EL (cell line): ENCODE data around the gene MYRF.
A peak's percentile ranks its signal among the peaks of the same experiment; 100 is the strongest.

Experiments used
- DNase-seq: peaks from one replicate; pipeline ENCODE4 v3.0.0-alpha.2; 2016

The MYRF gene

DNA sequence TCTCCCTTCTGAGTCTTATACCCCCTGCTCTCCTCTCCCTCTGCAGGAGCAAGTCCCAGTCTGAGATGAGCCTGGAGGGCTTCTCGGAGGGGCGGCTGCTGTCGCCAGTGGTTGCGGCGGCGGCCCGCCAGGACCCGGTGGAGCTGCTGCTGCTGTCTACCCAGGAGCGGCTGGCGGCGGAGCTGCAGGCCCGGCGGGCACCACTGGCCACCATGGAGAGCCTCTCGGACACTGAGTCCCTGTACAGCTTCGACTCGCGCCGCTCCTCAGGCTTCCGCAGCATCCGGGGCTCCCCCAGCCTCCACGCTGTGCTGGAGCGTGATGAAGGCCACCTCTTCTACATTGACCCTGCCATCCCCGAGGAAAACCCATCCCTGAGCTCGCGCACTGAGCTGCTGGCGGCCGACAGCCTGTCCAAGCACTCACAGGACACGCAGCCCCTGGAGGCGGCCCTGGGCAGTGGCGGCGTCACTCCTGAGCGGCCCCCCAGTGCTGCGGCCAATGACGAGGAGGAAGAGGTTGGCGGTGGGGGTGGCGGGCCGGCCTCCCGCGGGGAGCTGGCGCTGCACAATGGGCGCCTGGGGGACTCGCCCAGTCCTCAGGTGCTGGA is 8.8 kb upstream of the MYRF start:
- no peak for DNase-seq

DNA sequence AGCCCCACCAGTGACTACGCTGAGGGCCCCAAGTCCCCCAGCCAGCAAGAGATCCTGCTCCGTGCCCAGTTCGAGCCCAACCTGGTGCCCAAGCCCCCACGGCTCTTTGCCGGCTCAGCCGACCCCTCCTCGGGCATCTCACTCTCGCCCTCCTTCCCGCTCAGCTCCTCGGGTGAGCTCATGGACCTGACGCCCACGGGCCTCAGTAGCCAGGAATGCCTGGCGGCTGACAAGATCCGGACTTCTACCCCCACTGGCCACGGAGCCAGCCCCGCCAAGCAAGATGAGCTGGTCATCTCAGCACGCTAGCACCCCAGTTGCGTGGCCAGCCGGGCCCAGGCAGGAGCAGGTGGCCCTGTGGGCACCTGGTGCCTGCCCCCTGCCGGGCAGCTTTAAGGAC is 8.3 kb upstream of the MYRF start:
- DNase-seq, result no peak

DNA sequence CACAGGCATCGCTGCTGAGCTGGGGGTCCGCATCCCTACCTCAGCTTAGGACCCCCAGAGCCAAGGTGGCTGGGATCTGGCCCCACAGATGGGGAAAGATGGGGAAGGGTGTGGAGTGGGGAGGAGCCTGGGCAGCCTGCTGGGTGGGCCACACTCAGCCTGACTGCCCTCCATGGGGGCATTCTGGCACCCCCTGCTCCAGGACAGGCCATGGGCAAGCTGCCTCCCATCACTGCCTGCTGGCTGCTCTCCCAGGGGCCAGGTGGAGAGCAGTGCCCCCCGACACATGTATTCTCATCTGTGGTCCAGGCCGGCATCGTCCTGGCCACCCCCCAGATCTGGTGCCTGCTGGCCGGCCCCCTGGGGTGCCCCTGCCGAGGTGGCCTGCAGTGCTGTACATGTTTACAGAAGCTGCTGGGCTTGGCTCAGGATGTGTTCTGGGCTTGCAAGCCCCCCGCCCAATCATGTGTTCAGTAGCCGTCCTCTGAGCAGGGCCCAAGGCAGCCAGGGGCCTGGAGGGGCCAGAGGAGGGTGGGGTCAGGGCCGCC is 7.8 kb upstream of the MYRF start:
- DNase-seq, result no peak

DNA sequence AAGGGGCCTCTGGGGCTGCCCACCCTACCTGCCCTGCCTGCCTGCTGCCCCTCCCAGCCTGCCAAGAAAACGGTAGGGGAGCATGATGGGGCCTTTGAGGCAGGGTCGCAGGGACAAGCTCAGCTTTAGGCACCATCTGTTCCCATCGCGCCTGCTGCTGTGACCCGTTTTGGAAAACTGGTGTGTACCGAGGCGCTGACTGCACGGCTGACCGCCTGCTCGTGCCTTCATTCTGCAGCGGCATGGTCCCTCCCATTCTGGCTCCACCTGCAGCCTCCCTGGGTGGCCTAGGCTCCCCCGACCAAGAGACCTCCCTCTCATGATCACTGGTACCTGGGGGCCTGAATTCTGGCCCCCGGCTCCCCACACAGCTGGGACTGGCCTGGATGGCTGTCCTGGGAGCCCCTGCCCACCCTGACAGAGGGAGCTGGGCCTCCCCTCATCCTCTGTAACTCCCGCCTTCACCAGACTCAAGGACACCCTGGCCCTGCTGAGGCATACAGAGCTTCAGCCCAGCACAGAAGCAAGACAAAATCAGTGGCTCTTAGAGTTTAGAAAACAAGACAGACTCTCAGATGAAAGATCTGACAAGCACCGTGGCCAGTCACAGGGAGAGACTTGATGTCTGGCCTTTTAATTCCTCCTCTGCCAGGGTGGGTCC is 6.5 kb upstream of the MYRF start:
- no peak for DNase-seq

DNA sequence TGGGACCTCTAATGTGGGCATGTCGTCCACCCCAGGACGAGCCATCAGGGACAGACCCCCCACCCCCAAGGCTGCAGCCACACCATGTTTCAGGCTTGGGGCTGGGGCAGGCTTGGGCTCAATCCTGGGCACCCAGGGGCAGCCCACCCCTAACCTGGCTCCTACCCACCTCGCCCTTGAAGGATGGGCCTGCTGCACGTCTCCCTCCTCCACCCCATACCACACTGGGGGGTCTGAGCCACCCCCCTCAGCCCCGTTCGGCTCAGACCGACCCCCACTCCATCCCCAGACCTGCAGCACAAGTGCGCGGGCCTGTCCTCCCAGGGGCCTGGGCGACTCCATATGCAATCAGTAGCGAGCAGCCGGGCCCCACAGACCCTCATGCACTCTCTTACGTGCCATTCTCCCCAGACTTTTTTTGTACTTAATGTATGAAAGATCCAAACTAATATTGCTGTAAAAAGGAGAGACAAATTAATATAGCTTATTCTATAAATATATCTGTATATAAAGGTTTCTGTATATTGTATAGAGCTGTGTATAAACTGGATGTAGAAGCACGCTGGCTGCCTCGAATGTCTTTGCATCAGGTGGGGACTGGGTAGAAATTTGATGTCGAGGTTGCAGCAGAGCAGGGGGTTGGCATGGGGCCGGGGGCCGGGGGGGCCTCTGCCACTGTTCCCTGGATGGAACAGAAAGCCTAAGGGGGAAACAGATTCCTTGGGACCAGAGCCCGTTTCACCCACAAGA is 5.8 kb upstream of the MYRF start:
- no peak for DNase-seq

DNA sequence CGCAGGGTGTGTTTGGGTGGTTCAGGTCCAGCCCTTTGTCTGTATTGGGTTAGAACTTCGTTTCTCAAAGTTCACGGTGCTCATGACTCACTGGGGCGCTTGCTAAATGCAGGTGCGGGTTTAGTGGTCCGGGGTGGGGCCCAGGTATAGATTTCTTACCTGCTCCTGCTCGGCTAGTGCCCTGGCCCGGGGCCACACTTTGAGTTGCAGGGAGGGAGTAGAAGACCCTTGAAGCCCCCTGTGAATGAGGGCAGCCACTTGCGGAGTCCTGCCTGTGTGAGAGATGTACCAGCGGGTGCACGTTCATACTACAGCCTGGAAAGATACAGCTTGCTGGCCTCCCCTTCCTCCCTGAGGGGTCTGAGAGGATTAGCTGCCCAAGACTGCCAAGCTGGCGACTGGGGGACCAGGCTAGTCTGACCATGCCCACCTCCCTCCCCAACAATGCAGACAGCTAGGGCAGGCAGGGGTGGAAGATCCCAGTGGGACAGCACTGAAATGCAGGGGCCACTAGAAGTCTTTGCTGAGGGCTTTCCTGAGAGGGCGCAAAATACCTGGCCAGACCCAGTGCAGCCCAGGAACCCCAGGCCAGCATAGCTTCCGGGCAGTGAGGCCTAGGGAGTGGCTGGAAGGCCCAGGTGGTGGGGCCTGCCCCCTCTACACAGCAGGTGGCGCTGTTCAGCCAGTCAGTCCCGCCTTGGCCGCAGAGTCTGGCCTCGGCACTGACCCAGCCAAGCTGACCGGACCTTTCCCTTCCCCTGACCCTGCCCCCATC is 5.1 kb upstream of the MYRF start:
- DNase-seq, result peak; percentile 65

DNA sequence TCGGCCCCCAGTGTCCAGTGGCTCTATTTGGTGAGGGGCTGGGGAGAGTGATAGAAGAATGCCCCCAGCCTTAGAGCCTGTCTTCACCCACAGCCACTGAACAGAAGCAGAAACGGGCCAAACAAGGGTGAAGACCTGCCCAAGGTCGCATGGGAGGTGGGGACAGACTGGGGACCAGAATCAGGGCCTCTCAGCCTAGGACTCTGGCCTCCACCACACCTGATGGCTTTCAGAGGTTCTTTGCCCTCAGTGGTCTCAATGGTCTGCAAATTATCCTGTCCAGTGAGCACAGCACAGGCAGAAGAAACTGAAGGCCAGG is 4.5 kb upstream of the MYRF start:
- no peak for DNase-seq

DNA sequence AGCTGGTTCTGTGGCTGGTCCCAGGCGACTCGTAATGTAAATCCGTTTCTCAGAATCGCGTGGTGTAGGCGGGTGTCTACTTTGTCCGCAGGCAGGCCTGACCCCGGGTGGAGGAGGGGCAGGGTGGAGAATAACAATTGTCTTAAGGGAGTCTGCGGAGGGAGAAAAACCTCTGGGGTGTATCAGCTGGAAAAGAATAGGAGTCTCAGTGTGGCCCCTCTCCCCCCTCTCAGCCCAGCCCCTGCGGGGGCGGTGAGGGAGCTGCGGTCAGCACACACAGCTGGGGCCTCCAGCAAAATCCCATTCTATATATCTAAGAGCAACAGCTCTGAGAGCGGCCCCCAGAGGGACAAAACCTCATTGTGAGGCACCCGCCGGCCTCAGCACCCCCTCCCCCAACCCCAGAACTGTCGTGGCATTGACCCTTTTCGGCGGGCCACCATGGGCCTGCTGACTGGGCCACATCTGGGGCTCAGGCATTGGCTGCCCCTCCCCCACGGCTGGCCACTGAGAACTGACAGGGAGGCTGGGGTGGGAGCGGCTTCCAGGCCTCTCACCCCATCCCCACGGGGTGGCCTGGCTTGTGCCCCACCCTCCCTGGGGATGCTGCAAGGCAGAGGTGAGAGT is 2.7 kb upstream of the MYRF start:
- DNase-seq, result no peak

DNA sequence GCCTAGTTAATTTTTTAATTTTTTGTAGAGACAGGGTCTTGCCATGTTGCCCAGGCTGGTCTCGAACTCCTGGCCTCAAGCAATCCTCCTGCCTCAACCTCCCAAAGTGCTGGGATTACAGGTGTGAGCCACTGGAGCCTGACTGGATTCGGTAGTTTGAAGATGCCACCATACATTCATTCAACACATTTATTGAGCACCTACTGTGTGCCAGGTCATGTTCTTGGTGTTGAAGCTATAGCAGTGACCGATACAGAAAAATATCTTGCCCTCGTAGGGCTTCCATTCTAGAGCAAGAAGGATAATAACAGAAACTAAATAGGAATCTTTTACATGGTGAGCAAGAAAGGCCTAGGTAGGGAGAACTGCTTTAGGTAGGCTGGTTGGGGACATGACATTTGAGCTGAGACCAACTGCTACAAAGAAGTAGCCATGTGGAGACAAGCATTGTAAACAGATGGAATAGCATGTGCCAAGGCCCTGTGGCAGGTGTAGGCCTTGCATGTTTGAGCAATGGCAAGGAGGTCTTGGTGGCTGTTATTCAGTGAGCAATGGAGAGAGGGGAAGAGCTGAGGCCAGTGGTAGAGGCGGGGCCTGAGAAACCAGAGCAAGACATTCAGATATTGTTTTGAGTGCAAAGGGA is 1.7 kb upstream of the MYRF start:
- no peak for DNase-seq

DNA sequence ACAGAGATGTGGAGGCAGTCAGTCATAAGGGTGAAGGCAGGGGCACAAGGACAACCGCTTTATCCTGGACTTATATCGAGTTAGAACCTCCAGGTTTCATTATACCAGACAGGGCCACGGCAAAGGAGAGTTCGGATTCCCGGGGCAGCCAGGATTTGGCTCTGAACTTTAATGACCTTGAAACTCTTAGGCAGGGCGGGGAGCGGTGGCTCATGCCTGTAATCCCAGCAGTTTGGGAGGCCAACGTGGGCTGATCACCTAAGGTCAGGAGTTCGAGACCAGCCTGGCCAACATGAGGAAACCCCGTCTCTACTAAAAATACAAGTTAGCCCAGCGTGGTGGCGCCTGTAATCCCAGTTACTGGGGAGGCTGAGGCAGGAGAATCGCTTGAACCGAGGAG is 1.1 kb upstream of the MYRF start:
- no peak for DNase-seq

DNA sequence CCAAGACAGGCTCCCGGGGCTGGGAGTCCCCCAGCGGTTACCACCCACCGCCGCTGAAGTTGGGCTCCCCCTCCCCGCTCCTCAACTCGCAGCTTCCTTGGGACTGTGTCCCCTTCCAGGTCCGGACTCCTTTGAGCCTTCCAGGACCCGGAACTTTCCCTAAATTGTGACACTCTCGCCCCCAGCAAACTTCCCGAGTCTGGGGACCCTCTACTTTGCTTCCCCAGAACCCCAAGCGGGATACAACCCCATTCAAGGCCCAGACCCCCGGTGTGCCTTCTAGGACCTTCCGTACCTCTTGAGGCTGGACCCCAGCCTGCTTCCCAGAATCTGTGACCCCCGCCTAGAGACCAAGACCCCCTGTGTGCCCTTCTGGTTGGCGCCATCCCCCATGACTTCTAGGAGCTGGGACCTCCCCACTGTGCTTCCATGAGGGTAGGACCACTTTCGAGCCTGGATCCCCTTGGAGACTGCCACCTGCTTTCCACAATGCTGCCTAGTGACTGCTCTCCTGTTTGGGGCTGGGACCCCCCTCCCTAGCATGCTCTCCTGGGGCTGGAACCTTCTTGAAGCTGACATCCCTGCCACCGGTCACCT is 587 bp downstream of the MYRF start:
- no peak for DNase-seq

DNA sequence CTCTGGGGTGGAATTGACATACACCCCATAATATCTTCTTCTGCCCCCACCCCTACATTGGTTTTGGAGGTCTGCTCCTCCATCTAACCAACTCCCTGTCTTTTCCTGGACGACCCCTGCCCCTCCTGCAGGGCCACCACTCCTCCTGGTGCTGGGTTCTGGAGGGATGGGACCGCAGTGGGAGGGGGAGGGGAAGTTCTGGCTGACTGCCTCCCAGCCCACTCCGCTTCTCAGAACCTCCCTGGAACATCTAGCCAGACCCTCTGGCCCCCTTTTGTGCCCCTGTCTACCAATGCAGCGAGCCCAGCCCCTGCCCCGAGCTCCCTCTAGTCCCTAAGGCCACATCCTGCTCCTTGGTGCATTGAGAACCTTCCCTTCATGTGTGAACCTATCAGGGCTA is 1.2 kb downstream of the MYRF start:
- DNase-seq, result no peak

DNA sequence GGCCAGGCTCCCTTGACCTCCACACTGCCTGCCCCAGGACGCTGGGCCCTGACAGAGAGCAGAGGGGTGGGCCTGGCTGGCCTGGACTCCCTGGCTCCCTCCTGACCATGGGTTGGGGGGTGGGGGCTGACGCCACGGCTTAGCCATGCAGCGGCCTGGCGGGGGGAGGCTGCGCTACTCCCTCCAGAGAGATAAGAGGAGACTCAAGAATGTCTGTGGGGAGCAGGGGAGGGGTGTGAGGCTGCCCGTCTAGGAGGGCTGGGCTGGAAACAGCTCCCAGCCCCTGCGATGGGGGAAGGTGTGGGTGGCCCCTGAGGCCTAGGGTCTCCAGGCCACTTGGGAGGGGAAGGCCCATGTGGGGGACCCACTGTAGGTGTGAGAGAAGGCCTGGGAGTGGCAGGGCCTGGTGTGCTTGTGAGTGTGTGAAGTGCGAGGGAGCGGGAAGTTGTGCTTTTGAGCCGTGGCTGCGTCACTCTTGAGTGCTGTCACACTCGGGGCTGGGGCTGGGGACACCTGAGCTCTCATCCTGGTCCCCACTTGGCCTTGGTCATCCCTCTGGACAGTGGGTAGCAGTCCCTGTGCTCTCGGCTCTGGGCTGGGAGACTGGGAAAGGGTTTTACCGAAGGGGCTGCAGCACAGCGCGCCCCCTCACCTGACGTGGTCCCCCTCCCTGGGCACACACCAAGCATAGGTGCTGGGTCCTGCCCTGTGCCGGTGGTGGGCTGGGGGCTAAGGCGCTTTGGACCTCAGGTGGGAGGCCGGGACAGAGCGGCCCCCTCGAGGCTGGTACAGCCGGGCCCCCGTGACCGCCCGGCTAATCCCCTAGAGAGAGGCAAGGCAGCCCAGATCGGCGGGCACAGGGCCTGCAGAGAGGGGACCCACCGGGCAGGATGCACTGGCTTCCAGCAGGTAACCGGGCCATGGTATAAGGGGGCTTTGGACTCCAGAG is 2.4 kb downstream of the MYRF start:
- DNase-seq, result no peak

DNA sequence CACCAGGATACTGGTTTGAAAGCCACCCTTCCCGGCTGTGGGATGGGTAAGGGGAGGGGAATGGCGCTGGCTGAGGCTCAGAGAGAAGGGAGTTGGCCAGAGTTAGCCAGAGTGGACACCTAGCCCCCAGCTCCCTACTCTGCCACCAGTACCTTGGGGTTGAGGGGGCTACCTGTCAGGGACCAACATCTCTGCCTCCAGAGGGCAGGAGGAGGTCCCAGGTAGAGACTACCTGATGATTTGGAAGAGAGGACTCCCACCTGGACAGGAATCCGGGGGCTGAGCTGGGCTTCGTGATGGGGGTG is 3.7 kb downstream of the MYRF start:
- DNase-seq, result no peak

DNA sequence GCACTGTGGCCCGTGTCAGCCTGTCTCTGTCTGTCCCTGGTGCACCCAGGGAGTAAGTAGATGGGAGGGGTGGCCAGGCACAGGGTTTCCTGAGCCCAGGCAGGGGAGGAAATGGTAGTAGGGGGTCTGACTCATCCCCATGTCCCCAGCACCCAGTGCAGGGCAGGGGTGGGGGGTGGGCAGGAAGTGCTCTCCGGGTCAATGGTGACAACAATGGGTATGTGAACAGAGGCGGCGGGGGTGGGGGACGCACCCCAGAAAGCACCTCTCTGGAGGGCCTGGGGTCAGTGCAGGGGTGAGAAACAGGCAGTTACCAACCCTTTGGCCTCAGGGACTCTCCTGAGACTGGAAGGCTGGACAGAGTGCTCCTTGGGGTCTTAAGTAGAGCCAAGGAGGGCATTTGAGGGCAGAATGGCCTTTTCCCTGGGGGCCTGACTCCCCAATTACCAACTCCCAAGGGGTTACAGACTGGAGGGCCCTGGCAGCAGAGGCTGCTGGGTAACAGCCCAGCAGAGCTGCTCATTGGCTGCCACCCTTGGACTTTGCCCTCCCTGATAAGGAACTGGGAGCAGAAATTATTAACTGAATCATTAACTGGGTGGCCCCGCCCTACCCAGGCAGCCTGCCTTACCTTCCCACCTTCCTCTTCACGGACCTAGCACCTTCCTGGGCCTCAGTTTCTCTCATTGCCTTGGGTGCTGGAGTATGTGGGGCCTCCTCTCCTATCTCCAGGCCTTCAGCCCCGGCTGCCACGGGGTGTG is 4.2 kb downstream of the MYRF start:
- DNase-seq, result peak; percentile 82

DNA sequence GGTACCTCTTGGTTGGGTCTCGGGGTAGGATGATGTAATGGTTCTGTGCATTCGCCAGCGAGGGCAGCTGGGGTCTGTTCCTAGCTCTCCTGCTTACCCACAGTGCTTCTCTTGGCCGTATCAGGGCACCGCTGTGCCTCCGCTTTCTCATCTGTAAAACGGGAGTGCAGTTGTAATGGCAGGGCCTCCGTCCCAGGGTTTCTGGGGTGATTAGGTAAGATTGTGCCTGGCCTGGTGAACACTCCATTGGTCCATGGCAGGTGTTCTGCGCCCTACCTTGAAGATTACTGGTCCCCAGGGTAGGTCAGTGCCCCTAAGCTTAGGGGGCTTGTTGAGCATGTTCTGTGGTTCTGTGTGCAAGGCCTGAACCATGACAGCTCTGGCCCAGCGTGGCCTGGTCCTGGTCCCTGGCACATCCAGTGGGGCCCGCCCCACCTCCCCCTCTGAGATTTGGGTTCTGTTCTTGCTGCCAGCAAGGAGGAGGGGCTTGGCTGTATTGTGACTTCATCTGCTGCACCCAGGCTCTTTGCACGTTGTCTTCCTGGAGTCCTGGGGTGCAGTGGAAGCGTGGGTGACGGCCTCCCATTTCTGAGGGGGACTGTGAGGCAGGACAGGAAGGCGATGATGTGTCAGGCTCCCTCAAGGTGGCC is 4.9 kb downstream of the MYRF start:
- DNase-seq, result no peak

DNA sequence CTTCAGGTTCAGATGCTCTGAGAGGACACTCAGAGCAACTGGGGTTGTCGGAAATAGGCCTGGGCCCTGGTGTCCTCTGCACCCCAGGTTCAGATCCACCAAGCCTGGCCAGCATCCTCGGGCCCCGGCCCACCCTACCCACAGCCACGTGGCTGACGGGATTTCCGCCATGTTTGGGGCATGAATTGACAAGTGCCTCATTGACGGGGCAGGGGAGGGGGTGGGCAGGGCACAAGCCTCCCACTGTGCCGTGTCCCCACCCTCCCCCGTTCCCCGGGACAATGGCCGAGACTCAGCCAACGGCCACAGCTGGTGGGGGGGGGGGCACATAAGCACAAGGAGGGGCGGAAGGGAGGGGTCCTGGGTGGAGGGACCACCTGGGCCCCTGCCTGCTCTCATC is 8.5 kb downstream of the MYRF start:
- no peak for DNase-seq

DNA sequence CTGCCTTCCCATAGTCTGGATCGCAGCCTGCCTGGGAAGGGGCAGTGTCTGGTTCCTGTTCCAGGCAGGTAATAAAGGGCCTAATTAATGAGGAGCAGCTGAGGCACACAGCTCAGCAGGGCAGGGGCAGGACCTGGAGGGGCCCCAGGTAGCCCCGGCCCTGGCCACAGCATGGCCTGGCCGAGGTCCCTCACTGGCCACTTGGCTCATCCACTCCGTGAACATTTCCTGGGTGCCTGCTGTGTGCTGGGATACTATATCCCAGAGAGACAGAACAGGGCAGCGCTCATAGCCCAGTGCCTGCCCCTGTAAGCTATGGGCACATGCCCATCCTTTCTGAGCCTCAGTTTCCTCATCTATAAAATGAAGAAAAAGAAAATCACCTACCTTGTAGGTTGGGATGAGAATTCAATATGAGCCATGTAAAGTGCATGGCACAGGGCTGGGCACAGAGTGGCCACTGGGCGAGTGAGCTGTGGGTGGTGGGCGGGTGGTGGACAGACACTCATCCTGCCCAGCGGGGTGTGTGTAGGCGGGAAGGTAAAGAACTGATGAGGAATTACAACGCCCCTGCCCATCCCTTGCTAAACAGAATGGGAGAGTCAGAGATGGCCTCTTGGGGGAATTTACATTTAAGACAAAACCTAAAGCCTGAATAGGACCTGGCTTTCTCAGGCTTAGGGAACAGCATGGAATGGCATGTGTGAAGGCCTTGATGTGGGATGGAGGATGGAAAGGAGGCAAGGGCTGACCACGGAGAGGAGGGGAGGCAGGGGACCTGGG is 9.2 kb downstream of the MYRF start:
- DNase-seq, result no peak

DNA sequence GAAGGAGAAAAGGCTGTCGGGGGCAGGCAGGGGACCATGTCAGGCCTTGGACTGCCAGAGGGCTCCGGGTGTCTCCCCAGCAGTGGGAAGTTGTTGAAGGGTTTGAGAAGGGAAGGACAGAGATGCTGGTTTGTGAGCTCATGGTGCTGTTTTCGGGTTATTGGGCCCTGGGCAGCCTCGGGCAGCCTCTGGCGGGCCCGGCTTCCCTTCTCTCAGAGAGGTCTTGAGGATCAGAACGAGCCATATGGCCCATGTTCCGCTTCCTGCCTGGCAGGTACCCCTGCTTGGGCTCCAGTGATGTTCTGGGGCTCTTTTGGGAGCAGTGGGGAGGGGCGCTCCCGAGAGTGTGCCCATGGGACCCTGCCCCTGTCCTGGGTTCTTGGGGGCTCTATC is 9.8 kb downstream of the MYRF start:
- DNase-seq, result no peak
